ENCODE measurements around the gene SAP30L. TPM values are rescaled to one million over a fixed set of nuclear protein-coding genes. Genes with fewer than 3 reads are reported as not detected.

SAP30L gene
- total and polyA plus RNA-seq, 2 of the 13 experiments (the other 11 are each of a cell fraction or from before 2014, with no cell fraction given) = 27.9 to 37.2 TPM

DNA sequence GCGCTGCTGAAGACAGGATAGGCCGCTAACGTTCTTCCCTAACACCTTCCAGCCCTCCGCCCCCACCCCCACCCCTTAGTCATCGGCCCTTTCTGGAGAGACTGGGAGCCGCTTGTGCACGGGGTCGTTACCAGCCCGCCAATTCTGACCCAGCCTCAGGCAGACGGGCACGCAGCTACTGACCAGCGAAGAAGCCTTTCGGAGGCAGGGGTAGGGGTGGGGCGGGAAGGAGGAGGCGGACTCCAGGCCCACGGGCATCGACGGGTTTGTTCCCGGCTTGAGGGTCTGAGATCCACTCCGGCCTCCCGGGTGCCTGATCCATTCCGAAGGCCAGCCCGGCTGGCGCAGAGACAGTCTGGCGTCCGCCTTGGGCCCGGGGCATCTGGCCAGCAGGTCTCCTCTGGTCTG, 33.0 kb downstream of the SAP30L start (continued):
- TF ChIP-seq ZNF260 (CRISPR knock-in tag; IDR thresholded peaks at IDR 0.05; ENCODE audit: borderline replicate concordance, low read depth) (no peak), ARNTL (CRISPR knock-in tag; IDR thresholded peaks at IDR 0.05) (no peak), PHF20 (CRISPR knock-in tag; IDR thresholded peaks at IDR 0.05) (no peak), HOXD1 (CRISPR knock-in tag; IDR thresholded peaks at IDR 0.05) (no peak), FOXJ3 (CRISPR knock-in tag; IDR thresholded peaks at IDR 0.05; ENCODE audit: borderline replicate concordance) (no peak), ZNF615 (CRISPR knock-in tag; IDR thresholded peaks at IDR 0.05; ENCODE audit: borderline replicate concordance) (no peak), MED8 (CRISPR knock-in tag; IDR thresholded peaks at IDR 0.05; ENCODE audit: insufficient replicate concordance) (no peak), RAD21 (CRISPR knock-in tag; IDR thresholded peaks at IDR 0.05) (no peak), ZNF33A (CRISPR knock-in tag; IDR thresholded peaks at IDR 0.05; ENCODE audit: borderline replicate concordance) (no peak)
- TF ChIP-seq, protein P1, sequence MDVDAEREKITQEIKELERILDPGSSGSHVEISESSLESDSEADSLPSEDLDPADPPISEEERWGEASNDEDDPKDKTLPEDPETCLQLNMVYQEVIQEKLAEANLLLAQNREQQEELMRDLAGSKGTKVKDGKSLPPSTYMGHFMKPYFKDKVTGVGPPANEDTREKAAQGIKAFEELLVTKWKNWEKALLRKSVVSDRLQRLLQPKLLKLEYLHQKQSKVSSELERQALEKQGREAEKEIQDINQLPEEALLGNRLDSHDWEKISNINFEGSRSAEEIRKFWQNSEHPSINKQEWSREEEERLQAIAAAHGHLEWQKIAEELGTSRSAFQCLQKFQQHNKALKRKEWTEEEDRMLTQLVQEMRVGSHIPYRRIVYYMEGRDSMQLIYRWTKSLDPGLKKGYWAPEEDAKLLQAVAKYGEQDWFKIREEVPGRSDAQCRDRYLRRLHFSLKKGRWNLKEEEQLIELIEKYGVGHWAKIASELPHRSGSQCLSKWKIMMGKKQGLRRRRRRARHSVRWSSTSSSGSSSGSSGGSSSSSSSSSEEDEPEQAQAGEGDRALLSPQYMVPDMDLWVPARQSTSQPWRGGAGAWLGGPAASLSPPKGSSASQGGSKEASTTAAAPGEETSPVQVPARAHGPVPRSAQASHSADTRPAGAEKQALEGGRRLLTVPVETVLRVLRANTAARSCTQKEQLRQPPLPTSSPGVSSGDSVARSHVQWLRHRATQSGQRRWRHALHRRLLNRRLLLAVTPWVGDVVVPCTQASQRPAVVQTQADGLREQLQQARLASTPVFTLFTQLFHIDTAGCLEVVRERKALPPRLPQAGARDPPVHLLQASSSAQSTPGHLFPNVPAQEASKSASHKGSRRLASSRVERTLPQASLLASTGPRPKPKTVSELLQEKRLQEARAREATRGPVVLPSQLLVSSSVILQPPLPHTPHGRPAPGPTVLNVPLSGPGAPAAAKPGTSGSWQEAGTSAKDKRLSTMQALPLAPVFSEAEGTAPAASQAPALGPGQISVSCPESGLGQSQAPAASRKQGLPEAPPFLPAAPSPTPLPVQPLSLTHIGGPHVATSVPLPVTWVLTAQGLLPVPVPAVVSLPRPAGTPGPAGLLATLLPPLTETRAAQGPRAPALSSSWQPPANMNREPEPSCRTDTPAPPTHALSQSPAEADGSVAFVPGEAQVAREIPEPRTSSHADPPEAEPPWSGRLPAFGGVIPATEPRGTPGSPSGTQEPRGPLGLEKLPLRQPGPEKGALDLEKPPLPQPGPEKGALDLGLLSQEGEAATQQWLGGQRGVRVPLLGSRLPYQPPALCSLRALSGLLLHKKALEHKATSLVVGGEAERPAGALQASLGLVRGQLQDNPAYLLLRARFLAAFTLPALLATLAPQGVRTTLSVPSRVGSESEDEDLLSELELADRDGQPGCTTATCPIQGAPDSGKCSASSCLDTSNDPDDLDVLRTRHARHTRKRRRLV (CRISPR knock-in tag; IDR thresholded peaks at IDR 0.05) = no peak
